Endometrium (tissue), 2 donors: ENCODE measurements around the gene METTL22.
"Not testable (repeated sequence)": the region's sequence is repeated elsewhere in the genome, so short reads cannot be mapped to it uniquely, and the experiment has no call there.

Experiments used
- FAIRE-seq: peaks from 2 replicates; lab custom pipeline; 2012; peaks lifted over from hg19 to GRCh38; lab: Jason Lieb, UNC
- donor health status: control.
- donor health status: control.

METTL22 gene

DNA sequence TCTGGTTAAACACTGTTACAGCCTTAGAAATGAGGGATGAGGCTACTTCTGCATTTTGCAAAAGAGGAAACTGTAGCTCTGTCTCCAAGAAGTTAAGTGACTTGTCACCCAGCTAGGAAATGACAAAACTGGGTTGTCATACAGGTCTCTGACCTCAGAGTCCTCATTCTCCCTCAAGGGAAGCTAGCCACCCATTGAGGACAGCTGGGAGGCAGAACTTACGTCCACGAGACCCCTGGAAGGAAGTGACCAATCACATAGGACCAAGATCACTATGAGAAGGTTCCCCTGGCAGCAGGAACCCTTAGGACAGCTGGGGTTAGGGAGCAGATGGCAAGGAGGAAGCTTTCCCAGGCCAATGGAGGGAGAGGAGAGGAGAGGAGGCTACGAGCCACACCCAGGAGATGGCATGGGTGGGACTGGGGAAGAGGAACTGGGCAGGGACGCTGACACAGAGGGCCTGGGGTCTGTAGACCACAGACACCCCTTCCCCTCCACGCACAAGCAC, 11.2 kb downstream of the METTL22 start:
- FAIRE-seq: no peak

DNA sequence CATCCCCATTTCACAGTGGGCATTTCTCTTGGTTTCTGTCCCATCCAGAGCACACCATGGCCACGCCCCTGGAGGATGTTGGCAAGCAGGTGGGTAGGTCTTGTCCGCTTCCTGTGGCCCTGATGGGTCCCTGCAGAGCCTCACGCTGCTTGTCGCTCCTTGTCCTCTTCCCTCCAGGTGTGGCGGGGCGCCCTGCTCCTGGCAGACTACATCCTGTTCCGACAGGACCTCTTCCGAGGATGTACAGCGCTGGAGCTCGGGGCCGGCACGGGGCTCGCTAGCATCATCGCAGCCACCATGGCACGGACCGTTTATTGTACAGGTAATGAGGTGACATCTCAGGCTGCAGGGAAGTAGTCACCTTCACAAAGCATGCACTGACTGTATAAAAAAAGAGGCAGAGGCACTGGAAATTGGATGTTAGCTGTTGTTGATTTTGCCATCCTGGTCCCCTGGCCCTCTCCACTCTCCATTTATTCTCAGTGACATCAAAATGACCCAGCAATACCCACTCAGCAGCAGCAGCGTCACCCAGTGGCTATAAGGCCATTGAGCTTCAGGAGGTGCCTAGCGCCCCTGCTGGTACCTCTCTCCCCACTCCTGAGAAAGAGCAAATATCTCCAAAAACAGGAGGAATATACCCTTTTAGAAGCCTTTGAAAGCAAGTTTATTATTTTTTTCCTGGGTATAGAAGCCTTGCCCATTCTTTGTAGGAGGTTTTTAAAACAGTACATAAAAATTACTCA, 13.7 kb downstream of the METTL22 start:
- no peak for FAIRE-seq

DNA sequence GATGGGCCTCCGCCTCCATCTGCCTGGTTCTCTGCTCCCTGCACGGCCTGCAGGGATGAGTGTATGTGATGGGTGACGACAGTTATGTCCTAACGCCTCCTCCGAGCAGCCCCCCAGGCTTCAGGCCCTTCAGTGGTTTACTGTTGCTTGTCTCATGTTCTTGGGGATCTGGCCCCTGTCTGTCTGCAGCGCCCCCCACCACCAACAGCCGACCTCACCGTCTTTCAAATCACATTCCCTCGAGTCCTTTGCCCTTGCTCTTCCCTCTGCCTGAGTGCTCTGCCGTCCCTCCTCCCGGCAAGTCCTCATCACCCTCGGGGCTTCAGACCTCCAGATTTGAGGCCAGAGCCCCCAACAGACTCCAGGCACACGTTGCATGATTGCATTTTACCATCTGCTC, 18.2 kb downstream of the METTL22 start:
- no peak for FAIRE-seq

DNA sequence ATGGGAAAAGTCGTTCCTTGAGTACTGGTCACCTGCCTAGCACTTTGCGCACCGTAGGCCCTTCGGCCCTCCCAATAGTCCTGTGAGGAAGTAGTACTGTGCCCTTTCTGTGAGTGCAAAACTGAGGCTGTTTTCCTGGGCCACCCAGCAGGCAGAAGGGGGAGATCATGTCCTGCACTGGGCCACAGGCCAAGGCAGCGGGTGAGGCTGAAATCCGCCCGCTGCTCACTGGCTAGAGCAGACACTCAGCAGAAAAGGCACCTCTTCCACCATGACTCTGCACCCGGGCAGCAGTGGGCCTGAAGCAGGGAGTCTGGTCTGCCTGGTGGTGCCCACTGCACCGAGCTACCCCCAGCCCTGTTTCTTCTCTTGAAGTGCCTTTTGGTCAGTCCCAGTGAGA, 20.2 kb downstream of the METTL22 start:
- FAIRE-seq: no peak

DNA sequence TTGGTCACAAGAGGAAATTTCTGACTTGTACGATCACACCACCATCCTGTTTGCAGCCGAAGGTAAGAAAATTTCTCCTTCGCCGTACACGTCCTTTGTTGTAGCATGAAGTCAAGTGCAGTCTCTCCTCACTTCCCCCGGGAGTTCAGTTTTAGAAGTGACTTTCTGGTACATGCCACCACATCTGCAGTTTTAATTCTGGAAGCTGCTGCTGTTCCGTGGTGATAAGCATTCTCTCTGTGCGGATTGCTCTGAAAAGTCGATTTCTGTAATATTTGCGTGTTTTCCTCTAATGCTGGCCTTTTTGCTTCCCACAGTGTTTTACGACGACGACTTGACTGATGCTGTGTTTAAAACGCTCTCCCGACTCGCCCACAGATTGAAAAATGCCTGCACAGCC, 20.6 kb downstream of the METTL22 start:
- no peak for FAIRE-seq

DNA sequence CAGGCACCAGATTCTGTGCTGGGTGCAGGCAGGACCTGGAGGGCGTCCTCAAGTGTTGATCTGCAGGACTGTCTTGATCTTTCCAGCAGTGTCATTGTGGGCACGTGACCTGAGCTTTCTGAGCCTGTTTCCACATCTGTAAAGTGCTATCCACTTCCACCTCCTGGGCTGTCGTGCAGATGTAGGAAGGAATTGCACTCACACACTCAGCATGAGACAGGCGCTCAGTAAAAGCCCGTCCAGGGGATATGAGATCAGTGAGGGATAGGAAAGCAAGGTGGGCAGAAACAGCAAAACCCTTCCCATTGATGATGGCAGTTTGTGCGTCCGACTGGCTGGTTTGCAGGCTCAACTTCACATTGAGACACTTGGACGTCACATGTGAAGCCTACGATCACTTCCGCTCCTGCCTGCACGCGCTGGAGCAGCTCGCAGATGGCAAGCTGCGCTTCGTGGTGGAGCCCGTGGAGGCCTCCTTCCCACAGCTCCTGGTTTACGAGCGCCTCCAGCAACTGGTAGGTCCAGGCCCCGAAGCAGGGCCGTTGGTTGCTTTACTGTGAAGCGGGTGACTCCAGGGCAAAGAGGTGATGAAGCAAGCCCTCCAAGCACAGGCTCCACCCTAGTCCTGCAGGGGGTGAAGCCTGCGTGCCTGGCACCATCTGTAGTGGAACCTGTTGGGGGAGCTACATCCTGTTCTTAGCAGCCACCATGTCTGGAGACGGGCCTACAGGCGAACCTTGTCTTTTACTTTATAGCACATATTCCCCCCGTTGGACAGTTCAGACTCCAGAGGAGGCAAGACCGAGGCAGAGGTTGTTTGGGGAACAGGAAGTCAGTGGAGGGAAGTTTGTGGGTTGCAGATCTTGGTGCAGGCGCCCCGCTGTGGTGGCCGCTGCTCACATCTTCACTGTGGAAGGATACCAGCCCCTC, 23.0 kb downstream of the METTL22 start:
- FAIRE-seq: no peak

DNA sequence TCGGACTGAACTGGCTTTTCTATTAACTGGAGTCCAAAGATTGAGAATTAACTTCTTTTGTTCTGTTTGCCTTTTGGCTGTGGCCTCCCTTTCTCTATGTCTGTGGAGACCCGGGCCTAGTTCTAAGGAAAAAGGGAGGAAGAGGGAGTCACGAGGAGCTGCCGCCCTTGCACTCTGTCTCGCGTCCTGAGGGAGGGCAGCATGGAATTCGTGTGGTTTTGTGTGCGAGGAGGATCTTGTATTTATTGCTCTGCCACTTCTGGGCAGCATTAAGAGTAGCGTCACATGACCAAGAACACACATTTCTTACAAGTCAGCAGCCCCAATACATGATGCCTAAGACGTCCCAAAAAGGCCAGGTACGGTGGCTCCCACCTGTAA, 23.6 kb downstream of the METTL22 start:
- FAIRE-seq: no peak

DNA sequence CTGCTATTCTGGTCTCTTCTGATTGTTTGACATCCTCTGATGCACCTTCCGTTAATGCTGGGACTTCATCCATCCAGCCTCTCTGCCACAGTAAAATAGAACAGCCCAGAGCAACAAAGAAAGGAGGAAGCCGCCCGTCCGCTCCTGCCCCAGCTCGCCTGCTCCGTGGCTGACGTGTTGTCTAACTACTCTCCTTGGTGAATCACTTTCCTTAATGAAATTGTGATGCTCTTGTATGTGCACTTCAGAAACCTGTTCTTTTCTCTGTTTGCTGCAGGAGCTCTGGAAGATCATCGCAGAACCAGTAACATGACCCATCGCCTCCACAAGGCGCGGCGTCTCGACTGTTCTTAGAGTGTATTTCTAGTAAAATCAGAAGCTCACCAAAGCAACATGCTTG, 24.3 kb downstream of the METTL22 start:
- no peak for FAIRE-seq

DNA sequence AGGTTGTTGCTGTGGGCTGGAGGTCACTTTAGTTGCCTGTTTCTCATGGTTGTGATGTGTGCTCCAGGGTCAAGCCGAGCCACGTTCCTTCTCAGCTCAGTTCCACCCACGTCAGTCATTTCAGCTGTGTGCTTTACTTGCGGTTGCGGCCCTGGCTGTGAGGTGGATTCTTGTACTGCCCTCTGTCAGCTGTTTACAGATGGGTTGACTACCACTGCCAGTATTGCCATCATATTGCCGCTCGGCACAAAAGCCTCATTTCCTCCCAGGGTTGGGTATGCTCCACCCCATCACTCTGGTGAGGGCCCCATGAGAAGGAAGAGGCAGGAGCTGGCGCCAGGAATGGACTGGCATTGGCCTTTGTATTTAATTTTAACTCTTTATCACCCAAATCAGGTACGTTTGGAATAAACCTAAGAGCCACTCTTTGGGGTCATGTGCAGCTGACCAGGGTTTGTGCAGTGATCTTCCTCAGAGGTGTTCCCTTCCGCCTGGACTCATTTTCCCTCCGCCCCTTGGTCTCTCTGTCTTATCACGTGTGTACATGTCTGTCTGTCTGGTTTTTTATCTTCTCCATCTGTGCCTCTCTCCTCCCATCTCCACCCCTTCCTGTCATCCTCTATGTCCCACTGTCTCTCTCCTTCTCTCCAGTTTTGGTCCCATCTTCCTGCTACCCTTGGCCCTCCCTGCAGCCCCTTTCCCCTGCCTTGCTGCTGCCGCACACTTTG, 25.0 kb downstream of the METTL22 start:
- no peak for FAIRE-seq

DNA sequence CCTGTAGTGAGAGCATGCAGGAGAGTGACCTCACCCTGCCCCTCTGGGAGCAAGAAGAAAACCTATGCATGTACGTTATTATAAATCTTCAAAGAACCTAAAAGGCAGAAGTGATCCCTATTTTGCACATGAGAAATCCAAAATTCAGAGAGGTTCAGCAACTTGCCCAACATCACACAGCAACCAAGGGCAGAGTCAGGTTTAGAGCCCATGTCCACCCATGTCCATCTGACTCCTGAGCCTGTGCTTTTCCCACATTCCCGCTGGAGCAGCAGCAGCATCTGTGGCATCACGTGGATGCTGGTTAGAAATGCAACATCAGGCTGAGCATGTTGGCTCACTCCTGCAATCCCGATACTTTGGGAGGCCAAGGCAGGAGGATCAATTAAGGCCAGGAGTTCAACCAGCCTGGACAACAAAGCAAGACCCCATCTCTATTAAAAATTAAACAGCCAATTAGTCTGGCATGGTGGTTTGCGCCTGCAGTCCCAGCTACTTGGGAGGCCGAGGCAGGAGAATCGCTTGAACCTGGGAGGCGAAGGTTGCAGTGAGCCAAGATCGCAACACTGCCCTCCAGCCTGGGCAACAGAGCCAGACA, 26.3 kb downstream of the METTL22 start:
- FAIRE-seq: no peak

DNA sequence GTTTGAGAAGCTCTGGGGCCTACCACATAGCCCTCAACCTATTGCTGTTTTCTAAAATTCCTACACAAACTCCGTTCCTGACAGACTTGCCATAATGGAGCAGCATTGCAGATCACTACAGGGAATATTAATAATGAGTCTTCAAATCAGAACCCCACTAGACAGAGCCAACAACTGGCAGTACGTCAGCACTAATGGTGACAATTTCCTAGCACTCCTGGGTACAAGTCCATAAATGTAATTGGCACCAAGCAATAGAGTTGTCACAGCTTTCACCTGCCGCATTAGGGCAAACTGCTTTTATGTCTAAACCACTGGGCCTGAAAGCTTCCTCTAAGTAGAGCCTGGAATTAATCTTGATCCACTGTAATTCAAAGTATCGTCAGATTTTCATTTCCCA, 27.4 kb downstream of the METTL22 start:
- no peak for FAIRE-seq

DNA sequence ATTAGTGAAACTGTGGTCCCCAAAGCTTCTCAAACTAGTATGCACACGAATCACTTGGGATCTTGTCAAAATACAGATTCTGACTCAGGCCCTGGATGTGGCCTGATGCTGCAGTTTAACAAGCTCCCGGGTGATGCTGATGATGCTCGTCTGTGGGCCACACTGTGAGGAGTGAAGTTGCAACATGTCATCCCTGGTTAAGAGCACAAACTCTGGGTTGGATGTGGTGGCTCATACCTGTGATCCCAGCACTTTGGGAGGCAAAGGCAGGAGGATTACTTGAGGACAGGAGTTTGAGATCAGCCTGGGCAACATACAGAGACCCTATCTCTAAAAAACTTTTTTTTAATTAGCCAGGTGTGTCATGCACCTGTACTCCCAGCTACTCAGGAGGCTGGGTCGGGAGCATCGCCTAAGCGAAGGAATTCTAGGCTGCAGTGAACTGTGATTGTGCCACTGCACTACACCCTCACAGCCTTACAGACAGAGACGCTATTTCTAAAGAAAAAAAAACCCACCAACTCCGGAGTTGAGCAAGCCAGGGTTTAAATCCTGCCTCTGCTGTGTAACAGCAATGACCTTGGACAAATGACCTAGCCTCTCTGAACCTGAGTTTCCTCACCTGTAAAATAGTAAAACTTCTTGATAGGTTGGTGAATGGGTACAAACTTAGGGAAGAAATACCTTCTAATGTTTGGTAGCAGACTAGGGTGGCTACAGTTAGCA, 28.5 kb downstream of the METTL22 start:
- no peak for FAIRE-seq

DNA sequence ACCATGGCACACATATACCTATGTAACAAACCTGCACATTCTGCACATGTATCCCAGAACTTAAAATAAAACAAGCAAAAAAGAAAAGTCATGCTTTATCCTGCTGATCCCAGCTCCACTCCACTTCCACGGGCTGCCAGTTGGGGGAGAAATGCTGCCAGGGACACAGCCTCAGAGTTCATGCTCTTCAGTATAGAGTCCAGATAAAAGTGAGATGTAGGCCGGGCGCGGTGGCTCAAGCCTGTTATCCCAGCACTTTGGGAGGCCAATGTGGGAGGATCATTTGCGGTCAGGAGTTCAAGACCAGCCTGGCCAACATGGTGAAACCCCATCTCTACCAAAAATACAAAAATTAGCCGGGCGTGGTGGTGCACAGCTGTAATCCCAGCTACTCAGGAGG, 30.5 kb downstream of the METTL22 start:
- not testable (repeated sequence) for FAIRE-seq

DNA sequence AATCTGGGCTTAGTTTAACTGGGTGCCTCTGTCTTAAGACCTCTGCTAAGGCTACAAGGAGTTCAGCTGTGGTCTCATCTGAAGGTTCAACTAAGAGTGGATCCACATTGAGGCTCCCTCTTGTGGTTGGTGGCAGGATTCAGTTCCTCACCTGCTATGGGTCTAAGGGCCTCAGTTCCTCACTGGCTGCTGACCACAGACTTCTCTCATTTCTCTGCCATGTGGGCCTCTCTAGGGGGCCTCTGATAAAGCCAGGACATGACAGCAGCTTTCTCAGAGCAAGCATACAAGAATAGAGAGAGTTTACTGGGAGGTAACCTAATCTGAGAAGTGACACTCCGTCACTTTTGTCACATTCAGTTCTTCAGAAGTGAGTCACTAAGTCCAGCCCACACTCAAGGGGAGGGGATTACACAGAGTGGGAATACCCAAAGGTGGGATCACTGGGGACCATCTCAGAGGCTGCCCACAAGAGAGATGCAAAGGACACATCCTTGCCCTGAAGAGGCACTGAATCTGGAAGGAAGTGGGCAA, 33.8 kb downstream of the METTL22 start:
- FAIRE-seq: no peak

DNA sequence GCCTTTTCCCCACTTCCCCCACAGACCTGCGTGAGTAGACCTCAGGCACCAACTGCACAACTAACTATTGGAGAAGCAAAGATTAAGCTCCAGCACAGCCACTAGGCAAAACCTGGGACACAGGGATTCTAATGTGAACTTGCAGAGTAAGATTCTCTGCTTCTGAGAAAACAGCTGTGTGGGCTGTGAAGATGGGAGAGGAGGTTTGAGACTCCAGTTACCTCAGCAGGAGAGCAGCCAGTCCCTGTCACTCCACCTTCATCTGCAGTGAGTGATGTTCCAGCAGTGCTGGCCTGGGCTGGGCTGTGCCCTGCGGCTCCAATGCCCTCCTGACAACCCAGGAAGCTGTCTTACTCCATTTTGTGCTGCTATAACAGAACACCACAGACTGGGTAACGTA, 34.9 kb downstream of the METTL22 start:
- FAIRE-seq: no peak

DNA sequence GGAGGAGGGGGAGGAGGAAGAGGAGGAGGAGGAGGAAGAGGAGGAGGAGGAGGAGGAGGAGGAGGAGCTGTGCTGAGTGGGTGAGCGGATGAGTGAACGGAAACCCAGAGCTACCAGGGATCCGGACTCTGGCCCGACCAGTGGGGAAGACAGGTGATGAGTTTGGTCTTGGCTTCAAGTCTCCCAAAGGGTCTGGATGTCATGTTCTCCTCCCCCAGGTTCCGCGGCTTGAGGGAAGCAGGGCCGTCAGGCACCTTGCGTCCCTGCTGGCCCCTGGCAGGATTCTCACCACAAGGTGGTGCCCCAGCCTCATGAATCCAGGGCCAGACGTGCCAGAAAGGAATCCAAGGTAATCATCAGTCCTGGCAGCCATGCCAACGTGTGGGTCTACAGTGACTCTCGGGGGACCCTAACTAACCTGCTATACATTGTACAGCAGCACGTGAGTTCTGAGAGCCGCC, 39.4 kb downstream of the METTL22 start:
- no peak for FAIRE-seq

DNA sequence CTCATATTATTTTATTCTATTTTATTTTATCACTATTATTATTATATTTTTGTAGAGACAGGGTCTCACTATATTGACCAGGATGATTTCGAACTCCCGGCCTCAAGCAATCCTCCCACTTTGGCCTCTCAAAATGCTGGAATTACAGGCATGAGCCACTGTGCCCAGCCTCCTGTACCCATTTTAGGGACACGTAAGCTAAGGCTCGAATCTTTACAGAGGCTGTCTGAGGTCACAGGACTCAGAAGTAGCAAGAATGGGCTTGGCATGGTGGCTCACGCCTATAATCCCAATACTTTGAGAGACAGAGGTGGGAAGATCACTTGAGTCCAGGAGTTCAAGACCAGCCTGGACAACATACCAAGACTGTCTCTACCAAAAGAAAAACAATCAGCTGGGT, 40.2 kb downstream of the METTL22 start:
- FAIRE-seq: no peak

DNA sequence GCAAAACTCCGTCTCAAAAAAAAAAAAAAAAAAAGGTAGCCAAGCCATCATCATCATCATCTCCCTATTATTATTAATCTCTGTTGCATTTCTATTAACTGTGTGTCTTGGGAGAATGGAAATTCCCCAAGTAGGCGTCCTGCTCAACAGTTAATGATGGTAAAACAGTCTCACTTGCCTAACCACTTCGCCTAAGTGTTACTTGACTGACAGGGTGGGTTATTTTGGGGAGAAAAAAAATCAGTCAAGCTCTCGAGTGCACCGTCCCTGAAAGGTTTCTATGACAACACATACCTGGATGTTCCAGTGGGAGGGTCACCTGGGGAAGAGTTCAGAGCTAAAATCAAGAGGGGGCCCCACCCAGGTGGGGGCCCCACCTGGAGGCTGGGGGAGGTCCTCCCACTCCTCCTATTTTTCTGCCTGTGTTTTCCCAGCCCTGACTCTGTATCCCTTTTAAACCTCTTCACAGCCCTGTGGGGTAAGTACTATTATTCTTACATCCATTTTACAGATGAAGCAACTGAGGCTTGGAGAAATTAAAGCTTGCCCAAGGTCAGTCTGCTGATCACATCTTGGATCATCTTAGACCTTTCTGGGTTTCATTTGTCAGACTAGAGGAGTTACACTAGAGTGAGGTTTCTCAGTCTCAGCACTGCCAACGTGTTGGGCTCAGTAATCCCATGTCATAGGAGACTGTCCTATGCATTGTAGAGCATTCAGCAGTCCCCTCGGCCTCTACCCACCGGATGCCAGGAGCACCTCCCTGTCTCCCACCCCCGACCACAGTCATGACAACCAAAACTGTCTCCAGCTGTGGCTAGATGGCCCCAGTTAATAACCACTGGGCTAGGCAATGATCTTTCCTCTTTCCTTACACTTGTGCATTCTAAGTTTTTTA, 41.9 kb downstream of the METTL22 start:
- no peak for FAIRE-seq

DNA sequence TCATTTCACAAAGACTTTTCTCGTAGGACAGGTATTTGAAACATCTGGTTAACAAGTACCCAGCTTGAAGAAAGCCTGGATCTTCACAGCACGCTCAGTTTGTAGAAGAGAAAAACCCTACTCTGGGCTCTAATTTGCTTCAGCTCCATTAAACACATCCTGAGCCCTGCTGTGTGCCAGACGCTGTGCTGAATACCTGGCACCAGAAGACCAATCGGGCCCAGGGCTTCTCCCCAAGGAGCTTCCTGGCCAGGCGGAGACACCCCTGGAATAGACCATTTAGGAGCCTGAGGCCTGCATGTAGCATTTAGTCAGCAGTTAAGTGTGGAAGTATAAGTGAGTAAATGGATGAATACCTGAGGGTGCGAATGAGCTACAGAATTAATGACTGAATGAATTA, 44.0 kb downstream of the METTL22 start:
- no peak for FAIRE-seq

DNA sequence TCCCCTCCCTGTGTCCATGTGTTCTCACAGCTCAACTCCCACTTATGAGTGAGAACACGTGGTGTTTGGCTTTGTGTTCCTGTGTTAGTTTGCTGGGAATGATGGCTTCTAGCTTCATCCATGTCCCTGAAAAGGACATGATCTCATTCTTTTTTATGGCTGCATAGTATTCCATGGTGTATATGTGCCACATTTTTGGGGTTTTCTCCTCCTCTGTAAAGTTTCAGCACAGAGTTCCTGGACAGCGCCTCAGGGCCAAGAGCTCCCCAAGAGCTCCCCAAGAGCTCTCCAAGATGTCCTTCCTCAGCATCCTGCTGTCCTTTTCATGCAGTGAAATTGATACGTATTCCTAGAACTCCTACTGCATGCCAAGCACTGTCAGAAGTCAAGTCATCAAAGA, 46.0 kb downstream of the METTL22 start:
- FAIRE-seq: no peak
